Esophagus muscularis mucosa (tissue), 4 donors: ENCODE results near the gene AATF. TPM values are rescaled to one million over a fixed set of nuclear protein-coding genes. Genes with fewer than 3 reads are reported as not detected.

Experiments used
- DNase-seq: peaks from one replicate; pipeline ENCODE4 v3.0.0-alpha.2; 2017; ENCODE audit errors: extremely low spot score
- H3K27ac ChIP-seq, 4 donors: fragments of 200-600 bp; sonication (generic); replicated peaks in 1 of 4; 1 replicate in 3 of 4; 2 replicates in 1 of 4; pipeline ENCODE4 v1.5.1; 2016 to 2019; ENCODE audit warnings: mild to moderate bottlenecking in 1 of 4
- H3K27me3 ChIP-seq, 4 donors: fragments of 200-600 bp; sonication (generic); one replicate each; pipeline versions ENCODE4 v1.5.1 to v1.6.0; 2016 to 2019
- H3K36me3 ChIP-seq, 4 donors: fragments of 200-600 bp; sonication (generic); one replicate each; pipeline ENCODE4 v1.5.1; 2016 to 2019
- H3K4me1 ChIP-seq, 4 donors: fragments of 200-600 bp; sonication (generic); one replicate each; pipeline ENCODE4 v1.5.1; 2016 to 2019
- H3K4me3 ChIP-seq, 4 donors: fragments of 200-600 bp; sonication (generic); 1 replicate in 2 of 4; 2 replicates in 2 of 4; pipeline ENCODE4 v1.5.1; 2016 to 2019; ENCODE audit warnings: mild to moderate bottlenecking in 4 of 4, moderate library complexity in 1 of 4
- H3K9me3 ChIP-seq, 4 donors: fragments of 200-600 bp; sonication (generic); 1 replicate in 3 of 4; 2 replicates in 1 of 4; pipeline ENCODE4 v1.5.1; 2016 to 2019
- CTCF ChIP-seq, 3 experiments: fragments of 200-600 bp in 2 of 3; fragments of 450-650 bp in 1 of 3; sonication (generic) in 2 of 3; IDR thresholded peaks; one replicate each; pipeline ENCODE4 v1.5.1; 2017 to 2019; ENCODE audit warnings: antibody characterized with exemption in 3 of 3, mild to moderate bottlenecking in 2 of 3, moderate library complexity in 1 of 3
- EP300 ChIP-seq: sonication (generic); formaldehyde crosslinking; IDR thresholded peaks from one replicate; pipeline ENCODE4 v1.6.1; 2017; ENCODE audit warnings: antibody characterized with exemption
- POLR2A ChIP-seq: fragments of 450-650 bp; IDR thresholded peaks from one replicate; pipeline ENCODE4 v1.6.1; 2017; ENCODE audit warnings: antibody characterized with exemption, moderate library complexity, mild to moderate bottlenecking, low read depth
- POLR2AphosphoS5 ChIP-seq, 2 donors: sonication (generic); formaldehyde crosslinking; IDR thresholded peaks; one replicate each; pipeline ENCODE4 v1.6.1; 2017; ENCODE audit warnings: antibody characterized with exemption in 2 of 2
- WGBS: methylation state at CpG from one replicate; pipeline ENCODE4 v1.1.5; 2018; 5-methylcytosine and 5-hydroxymethylcytosine counted together
- intact Hi-C: fragments of 100-400 bp; cut with DNase I; formaldehyde crosslinking; loops from one replicate; pipeline ENCODE4 v1.15.1; 2023
- total RNA-seq, 4 donors: library from RNA; depleted of rRNA; stranded (reverse); fragments of >200 nt; gene quantifications; one replicate each; pipeline versions ENCODE4 v1.1.0 to v1.2.1, GENCODE V29; 2016

The AATF gene
- total RNA-seq, 4 donors from 2014 or later, result 37.8 to 55.7 (median 45.3) TPM

DNA sequence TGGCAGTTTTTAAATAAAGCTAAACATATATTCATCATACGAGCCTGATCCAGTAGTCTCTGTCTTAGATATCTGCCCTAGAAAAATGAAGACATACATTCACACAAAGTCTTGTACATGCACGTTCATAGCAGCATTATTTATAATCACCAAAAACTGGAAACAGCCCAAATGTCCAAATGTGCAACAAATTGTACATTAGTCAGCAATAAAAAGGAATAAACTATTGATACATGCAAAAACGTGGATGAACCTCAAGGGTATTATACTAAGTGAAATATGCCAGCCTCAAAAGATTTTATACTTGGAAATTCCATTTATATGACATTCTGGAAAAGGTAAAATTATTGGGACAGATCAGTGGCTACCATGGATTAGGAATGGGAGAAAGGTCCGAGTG is 22.8 kb downstream of the AATF start:
- Histone ChIP-seq H3K4me1 (no peaks in the 10 kb centered on the region), H3K27me3 (no peaks in the 10 kb centered on the region), H3K9me3 (no peaks in the 10 kb centered on the region), H3K27ac (no peak overlapping the region), H3K4me3 (no peak overlapping the region), H3K36me3 (peaks cover 0 to 20% (median 7%) of the 10 kb centered on the region in 4 donors)
- intact Hi-C loops, result no loop called here
- no peak for DNase-seq
- 86% methylated on average over 4 of the region's 4 CpGs for WGBS
- TF ChIP-seq EP300 (no peak), CTCF (IDR thresholded peaks at IDR 0.05) (no peak), POLR2AphosphoS5 (IDR thresholded peaks at IDR 0.05) (no peak), POLR2A (no peak)

- no peak overlapping the region for H3K4me3 ChIP-seq
- no peak overlapping the region for H3K27ac ChIP-seq
- peaks cover 0 to 16% (median 7%) of the 10 kb centered on the region in 4 donors for H3K36me3 ChIP-seq
- no peaks in the 10 kb centered on the region for H3K4me1 ChIP-seq
- no peaks in the 10 kb centered on the region for H3K27me3 ChIP-seq
- no peak for TF ChIP-seq EP300
- no peak for TF ChIP-seq POLR2AphosphoS5 (IDR thresholded peaks at IDR 0.05)
- no peak for TF ChIP-seq CTCF (IDR thresholded peaks at IDR 0.05)
- TF ChIP-seq POLR2A, result no peak
- no peaks in the 10 kb centered on the region for H3K9me3 ChIP-seq
- DNase-seq, result no peak
- intact Hi-C loops, result no loop called here
These were observed 23.5 kb downstream of the AATF start for GRCh38 chr17:36972186-36972700.

GRCh38 chr17:36972905-36973304 is 24.2 kb downstream of the AATF start:
- no peak for DNase-seq
- no peak for TF ChIP-seq EP300
- no peak for TF ChIP-seq CTCF (IDR thresholded peaks at IDR 0.05)
- no peak for TF ChIP-seq POLR2AphosphoS5 (IDR thresholded peaks at IDR 0.05)
- TF ChIP-seq POLR2A, result no peak
- H3K4me3 ChIP-seq, result no peak overlapping the region
- no peak overlapping the region for H3K27ac ChIP-seq
- WGBS, result 94% methylated on average over 1 of the region's 1 CpG
- intact Hi-C loops, result no loop called here
- no peaks in the 10 kb centered on the region for H3K4me1 ChIP-seq
- H3K27me3 ChIP-seq, result no peaks in the 10 kb centered on the region
- H3K36me3 ChIP-seq, result peaks cover 0 to 12% (median 5%) of the 10 kb centered on the region in 4 donors
- H3K9me3 ChIP-seq, result no peaks in the 10 kb centered on the region

DNA sequence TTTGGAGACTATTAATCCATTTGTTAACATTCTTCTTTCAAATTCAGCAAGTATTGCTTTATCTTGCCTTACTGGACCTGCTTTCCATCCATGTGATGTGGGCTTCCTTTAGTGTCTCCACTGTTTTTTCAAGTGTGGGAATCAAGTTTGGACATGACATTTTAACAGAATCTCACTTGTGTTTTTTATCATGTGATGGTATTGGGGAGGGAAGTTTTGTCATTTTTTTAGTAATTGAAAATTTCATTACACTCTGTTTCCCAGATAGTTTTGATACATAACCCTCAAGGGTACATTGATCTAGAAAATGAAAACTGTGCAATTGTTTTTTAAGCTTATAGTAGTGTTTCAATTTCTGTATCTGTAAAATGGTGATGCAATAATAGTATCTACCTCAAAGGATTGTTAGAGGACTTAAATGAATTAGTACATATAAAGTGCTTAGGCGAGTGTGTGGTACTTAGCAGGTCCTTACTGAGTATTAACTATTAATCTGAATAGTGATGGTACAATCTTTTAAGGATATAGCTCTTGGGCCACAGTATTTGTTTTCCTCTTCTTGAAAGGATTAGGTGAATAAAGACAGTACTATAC is 27.3 kb downstream of the AATF start:
- Histone ChIP-seq H3K36me3 (no peaks in the 10 kb centered on the region), H3K27me3 (no peaks in the 10 kb centered on the region), H3K27ac (no peak overlapping the region), H3K4me3 (no peak overlapping the region), H3K4me1 (peaks cover 7 to 19% (median 15%) of the 10 kb centered on the region in 4 donors), H3K9me3 (no peaks in the 10 kb centered on the region)
- 96% methylated on average over 1 of the region's 1 CpG for WGBS
- TF ChIP-seq EP300 (no peak), CTCF (IDR thresholded peaks at IDR 0.05) (no peak), POLR2AphosphoS5 (IDR thresholded peaks at IDR 0.05) (no peak), POLR2A (no peak)
- intact Hi-C loops, result no loop called here
- DNase-seq, result no peak

DNA sequence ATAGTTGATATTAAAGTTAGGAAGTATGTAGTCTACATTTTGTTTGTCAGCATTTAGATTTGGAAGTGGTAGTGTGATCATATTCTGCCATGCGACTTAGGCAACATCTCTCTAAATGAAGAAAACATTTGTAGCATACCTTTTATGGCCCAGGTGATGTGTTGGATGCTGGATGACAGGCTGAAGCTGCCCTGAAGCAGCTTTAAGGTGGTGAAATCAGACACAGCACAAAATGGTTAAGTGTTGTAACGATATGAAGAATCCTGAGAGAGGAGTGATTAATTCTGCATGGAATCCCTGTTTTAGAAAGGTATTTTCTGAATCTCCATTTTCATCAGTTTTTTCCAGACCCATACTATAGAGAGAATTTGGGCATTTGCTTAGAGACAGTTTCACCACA is 28.3 kb downstream of the AATF start:
- Histone ChIP-seq H3K27ac (no peak overlapping the region), H3K4me3 (no peak overlapping the region), H3K36me3 (no peaks in the 10 kb centered on the region), H3K27me3 (no peaks in the 10 kb centered on the region), H3K9me3 (no peaks in the 10 kb centered on the region), H3K4me1 (peaks cover 7 to 19% (median 15%) of the 10 kb centered on the region in 4 donors)
- intact Hi-C loops, result no loop called here
- no peak for TF ChIP-seq POLR2AphosphoS5 (IDR thresholded peaks at IDR 0.05)
- no peak for TF ChIP-seq POLR2A
- TF ChIP-seq CTCF (IDR thresholded peaks at IDR 0.05), result no peak
- no peak for TF ChIP-seq EP300
- no peak for DNase-seq
- 93% methylated on average over 2 of the region's 2 CpGs for WGBS
